IPS DF 6.9 (cell line): Measurements from ENCODE around the gene PRSS27.
A peak's percentile ranks its signal among the peaks of the same experiment; 100 is the strongest.

Experiments used
- DNase-seq: peaks from one replicate; pipeline ENCODE4 v3.0.0-alpha.2; 2013; ENCODE audit warnings: low read depth, low spot score
- H3K27ac ChIP-seq: one replicate; pipeline ENCODE4 v1.5.1; 2013; ENCODE audit warnings: low read length, control low read depth
- H3K27me3 ChIP-seq: 2 replicates; pipeline ENCODE4 v1.6.1; 2013; ENCODE audit warnings: mild to moderate bottlenecking, low read length; ENCODE audit not compliant: control insufficient read depth, insufficient read depth
- H3K36me3 ChIP-seq: 2 replicates; pipeline ENCODE4 v1.6.1; 2013; ENCODE audit warnings: low read length; ENCODE audit not compliant: control insufficient read depth, insufficient read depth
- H3K4me1 ChIP-seq: 2 replicates; pipeline ENCODE4 v1.6.1; 2013; ENCODE audit warnings: low read length; ENCODE audit not compliant: control insufficient read depth, insufficient read depth
- H3K4me3 ChIP-seq: 2 replicates; pipeline ENCODE4 v1.5.1; 2013; ENCODE audit warnings: mild to moderate bottlenecking, low read length
- H3K9me3 ChIP-seq: 2 replicates; pipeline ENCODE4 v1.6.1; 2013; ENCODE audit warnings: low read length, inconsistent platforms; ENCODE audit not compliant: control insufficient read depth, insufficient read depth
- WGBS: extraction: QIAGEN DNeasy Blood & Tissue Kit; methylation state at CpG from one replicate; pipeline ENCODE4 v1.1.7; 2013; ENCODE audit warnings: mixed read lengths, missing lambda C conversion rate; ENCODE audit not compliant: insufficient read length, insufficient coverage; 5-methylcytosine and 5-hydroxymethylcytosine counted together

The PRSS27 gene

GRCh38 chr16:2762711-2763110 lies 42.7 kb upstream of the PRSS27 start:
- no peak overlapping the region for H3K27ac ChIP-seq
- peaks cover 83% of the 10 kb centered on the region for H3K36me3 ChIP-seq
- no peak overlapping the region for H3K4me3 ChIP-seq
- 0 out of 2 replicates have a peak, but pooled peaks cover 3% of the 10 kb centered on the region for H3K9me3 ChIP-seq
- no CpG with 5 or more reads among the region's 13 CpGs for WGBS
- H3K27me3 ChIP-seq = no peaks in the 10 kb centered on the region
- DNase-seq = no peak
- H3K4me1 ChIP-seq = no peaks in the 10 kb centered on the region

GRCh38 chr16:2761886-2762583 lies 42.0 kb upstream of the PRSS27 start:
- Histone ChIP-seq H3K4me1 (no peaks in the 10 kb centered on the region), H3K9me3 (0 out of 2 replicates have a peak, but pooled peaks cover 3% of the 10 kb centered on the region), H3K36me3 (peaks cover 82% of the 10 kb centered on the region), H3K27ac (no peak overlapping the region), H3K4me3 (no peak overlapping the region), H3K27me3 (no peaks in the 10 kb centered on the region)
- WGBS = no CpG with 5 or more reads among the region's 42 CpGs
- DNase-seq = no peak

GRCh38 chr16:2761472-2761871 lies 41.4 kb upstream of the PRSS27 start:
- H3K4me3 ChIP-seq = no peak overlapping the region
- no peak for DNase-seq
- H3K9me3 ChIP-seq = 0 out of 2 replicates have a peak, but pooled peaks cover 3% of the 10 kb centered on the region
- no CpG with 5 or more reads among the region's 10 CpGs for WGBS
- no peaks in the 10 kb centered on the region for H3K27me3 ChIP-seq
- no peaks in the 10 kb centered on the region for H3K4me1 ChIP-seq
- H3K27ac ChIP-seq = no peak overlapping the region
- H3K36me3 ChIP-seq = peaks cover 76% of the 10 kb centered on the region

- no CpG with 5 or more reads among the region's 11 CpGs for WGBS
- no peak overlapping the region for H3K4me3 ChIP-seq
- H3K36me3 ChIP-seq = peaks cover 45% of the 10 kb centered on the region
- no peaks in the 10 kb centered on the region for H3K4me1 ChIP-seq
- H3K27me3 ChIP-seq = no peaks in the 10 kb centered on the region
- no peak overlapping the region for H3K27ac ChIP-seq
- DNase-seq = no peak
- 0 out of 2 replicates have a peak, but pooled peaks cover 3% of the 10 kb centered on the region for H3K9me3 ChIP-seq
Measured at GRCh38 chr16:2757344-2757743, 37.3 kb upstream of the PRSS27 start.

GRCh38 chr16:2756288-2757015 lies 36.4 kb upstream of the PRSS27 start:
- H3K36me3 ChIP-seq = peaks cover 36% of the 10 kb centered on the region

GRCh38 chr16:2755158-2755557 lies 35.1 kb upstream of the PRSS27 start:
- no peak for DNase-seq
- H3K27me3 ChIP-seq = no peaks in the 10 kb centered on the region
- H3K4me3 ChIP-seq = no peak overlapping the region
- H3K27ac ChIP-seq = no peak overlapping the region
- WGBS = 100% methylated on average over 1 of the region's 3 CpGs
- H3K9me3 ChIP-seq = no peaks in the 10 kb centered on the region
- H3K4me1 ChIP-seq = no peaks in the 10 kb centered on the region
- peaks cover 32% of the 10 kb centered on the region for H3K36me3 ChIP-seq

More at GRCh38 chr16:2756288-2757015, 36.4 kb upstream of the PRSS27 start:
- H3K27me3 ChIP-seq = no peaks in the 10 kb centered on the region
- WGBS = no CpG with 5 or more reads among the region's 30 CpGs
- H3K27ac ChIP-seq = no peak overlapping the region
- no peaks in the 10 kb centered on the region for H3K9me3 ChIP-seq
- H3K4me1 ChIP-seq = no peaks in the 10 kb centered on the region
- DNase-seq = no peak
- no peak overlapping the region for H3K4me3 ChIP-seq

- Histone ChIP-seq H3K4me1 (no peaks in the 10 kb centered on the region), H3K27me3 (no peaks in the 10 kb centered on the region), H3K9me3 (no peaks in the 10 kb centered on the region), H3K4me3 (peak overlapping the region; percentile 75; the same call in 1 of the 2 replicates), H3K36me3 (peaks cover 17% of the 10 kb centered on the region), H3K27ac (no peak overlapping the region)
- DNase-seq = no peak
- WGBS = no CpG with 5 or more reads among the region's 7 CpGs
Measured at GRCh38 chr16:2753733-2754020, 33.7 kb upstream of the PRSS27 start.

- H3K4me3 ChIP-seq = peak overlapping the region; percentile 75
- H3K9me3 ChIP-seq = no peaks in the 10 kb centered on the region
- WGBS = no CpG with 5 or more reads among the region's 82 CpGs
- no peaks in the 10 kb centered on the region for H3K4me1 ChIP-seq
- DNase-seq = no peak
- H3K27me3 ChIP-seq = no peaks in the 10 kb centered on the region
- H3K27ac ChIP-seq = no peak overlapping the region
- H3K36me3 ChIP-seq = peaks cover 14% of the 10 kb centered on the region
Measured at GRCh38 chr16:2752850-2753732, 33.1 kb upstream of the PRSS27 start.

- Histone ChIP-seq H3K27ac (no peak within 1 kb of the TSS), H3K27me3 (no peaks in the 10 kb centered on the region), H3K9me3 (no peaks in the 10 kb centered on the region), H3K4me1 (no peaks in the 10 kb centered on the region), H3K4me3 (peak within 1 kb of the TSS; percentile 75), H3K36me3 (peaks cover 5% of the 10 kb centered on the region)
- no CpG with 5 or more reads among the region's 99 CpGs for WGBS
- peak; percentile 90 for DNase-seq
Measured at GRCh38 chr16:2752035-2752849, 32.2 kb upstream of the PRSS27 start, which contains the start of gene SRRM2. SRRM2 (plus strand) TSS chr16:2752638; CDS start chr16:2756365, 3,727 bp downstream.
